GM10847 (cell line): Measurements from ENCODE around the gene SHISA6.

Experiments used
- POLR2A ChIP-seq: IDR thresholded peaks from 2 replicates; pipeline ENCODE4 v1.6.1; 2011; ENCODE audit not compliant: insufficient read length; ENCODE audit errors: extremely low read depth

SHISA6 gene

DNA sequence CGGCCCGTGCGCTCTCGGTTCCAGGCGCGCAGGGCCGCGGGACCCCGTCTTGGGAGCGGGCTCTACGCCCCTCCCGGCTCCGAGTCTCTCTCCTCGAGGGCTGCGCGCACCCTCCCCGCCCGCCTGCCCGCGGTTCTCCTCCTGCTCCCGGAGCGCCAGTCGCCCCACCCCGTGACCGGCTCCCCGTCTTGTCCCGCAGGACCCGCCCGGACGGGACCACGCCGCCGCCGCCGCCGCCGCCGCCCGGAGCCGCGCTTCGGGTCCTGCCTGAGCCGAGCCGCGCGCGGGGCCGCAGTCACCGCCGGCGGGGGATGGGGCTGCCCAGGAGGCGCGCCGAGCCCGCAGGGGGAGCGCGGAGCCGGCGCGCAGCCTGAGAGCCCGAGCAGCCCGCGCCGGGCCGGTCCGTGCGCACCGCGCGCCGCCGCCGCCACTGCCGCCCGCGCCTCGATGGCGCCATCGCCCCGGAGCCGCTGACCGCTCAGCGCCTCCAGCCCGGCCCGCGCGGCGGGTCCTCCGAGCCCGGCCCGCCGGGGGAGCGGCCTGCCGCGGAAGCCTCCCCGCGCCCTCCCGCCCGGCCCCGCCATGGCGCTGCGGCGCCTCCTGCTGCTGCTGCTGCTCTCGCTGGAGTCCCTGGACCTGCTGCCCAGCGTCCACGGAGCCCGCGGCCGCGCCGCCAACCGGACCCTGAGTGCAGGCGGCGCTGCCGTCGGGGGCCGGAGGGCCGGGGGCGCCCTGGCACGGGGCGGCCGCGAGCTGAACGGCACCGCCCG is at the start of gene SHISA6:
Gene SHISA6 (plus strand): TSS at position 373 of the 770 bp plus-strand sequence.
- TF ChIP-seq POLR2A: no peak

DNA sequence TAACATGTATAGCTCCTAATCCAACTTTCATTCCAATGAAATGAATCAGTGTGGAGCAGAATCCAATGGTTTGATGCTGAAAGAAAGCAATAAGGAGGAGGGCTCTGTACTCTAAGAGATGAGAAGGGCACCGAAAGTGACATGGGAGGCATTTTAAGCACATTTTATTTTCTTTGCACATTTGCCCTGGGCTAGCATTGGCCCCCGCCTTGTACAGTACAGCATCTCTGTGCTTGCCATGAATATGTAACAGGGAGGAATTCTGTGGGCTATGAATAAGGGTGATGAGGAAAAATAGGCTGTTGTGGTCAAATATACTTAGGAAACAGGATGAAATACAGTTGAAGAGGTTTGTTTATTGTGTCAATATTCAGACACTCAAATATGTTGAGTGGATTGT is 45.2 kb upstream of the SHISA6 start:
- no peak for TF ChIP-seq POLR2A

DNA sequence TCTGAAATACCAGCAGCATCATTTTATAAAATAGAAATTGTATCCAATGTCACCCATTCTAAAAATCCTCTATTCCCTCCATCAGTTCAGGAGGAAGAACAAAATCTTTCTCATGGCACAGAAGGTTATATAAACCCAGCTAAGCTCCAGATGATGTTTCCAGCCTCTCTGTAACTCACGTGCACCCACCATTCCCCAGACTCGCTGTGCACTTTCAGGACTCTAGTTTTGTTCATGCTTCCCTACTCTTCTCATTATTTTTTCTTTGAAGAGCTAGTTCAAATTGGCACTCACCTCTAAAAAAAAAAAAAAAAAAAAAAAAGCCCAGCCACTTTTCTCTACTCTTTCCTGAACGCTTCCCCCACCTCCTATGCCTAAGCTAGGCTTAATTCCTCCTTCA is 36.0 kb upstream of the SHISA6 start:
- no peak for TF ChIP-seq POLR2A

DNA sequence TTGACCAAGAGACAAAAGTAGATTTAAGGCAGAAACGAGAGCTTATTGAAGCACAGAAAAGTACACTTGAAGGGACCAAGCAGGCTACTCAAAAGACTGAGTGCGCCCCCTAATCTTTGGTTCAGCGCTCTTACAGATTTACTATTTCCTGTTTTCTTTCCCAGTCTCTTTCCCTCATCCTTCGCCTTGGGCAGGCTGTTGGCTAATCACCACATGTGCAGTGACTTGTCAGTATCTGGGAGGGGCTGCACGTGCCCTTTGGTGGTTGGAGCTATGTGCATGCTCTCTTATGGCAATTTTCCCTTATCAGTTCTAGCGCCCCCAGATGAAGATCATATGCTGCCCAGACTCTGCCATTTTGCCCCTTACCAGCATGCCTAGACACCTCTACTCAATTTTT is 35.4 kb upstream of the SHISA6 start:
- no peak for TF ChIP-seq POLR2A

DNA sequence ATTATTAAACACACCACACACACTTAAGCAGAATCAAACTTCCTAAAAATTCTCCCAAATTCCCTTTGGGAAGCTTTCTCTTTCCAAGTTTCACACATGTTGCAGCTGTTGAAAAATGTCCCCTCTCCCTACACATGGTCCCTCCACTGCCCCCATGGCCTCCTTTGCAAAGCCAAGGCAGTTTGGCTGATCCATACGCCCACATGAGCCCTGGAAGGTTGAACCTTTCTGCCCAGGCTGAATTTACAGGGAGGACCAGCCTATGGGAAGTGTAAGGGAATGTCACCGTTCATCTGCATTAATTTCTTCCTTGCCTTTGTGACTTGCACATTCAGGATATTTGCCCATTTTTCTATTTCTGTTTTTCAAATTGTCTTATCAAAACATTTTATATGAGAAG is 31.1 kb upstream of the SHISA6 start:
- no peak for TF ChIP-seq POLR2A

DNA sequence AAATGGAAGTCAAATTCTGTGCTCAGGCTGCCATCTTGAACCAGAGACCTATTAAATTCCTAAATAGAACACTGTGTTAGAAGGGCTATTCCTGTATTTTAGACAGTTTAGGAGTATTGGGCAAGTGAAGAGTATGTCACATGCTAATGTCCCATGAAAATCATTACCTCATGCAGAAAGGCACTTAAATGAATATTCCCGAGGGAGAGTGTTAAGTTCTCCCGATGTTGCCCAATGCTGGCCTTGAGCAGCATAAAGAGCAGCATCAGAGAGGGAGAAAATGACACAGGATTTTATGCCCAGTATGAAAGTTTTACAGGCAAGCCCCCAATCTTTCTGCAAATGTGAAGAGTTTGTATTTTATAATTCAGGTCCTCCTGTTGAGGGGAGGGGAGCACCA is 28.2 kb upstream of the SHISA6 start:
- no peak for TF ChIP-seq POLR2A

DNA sequence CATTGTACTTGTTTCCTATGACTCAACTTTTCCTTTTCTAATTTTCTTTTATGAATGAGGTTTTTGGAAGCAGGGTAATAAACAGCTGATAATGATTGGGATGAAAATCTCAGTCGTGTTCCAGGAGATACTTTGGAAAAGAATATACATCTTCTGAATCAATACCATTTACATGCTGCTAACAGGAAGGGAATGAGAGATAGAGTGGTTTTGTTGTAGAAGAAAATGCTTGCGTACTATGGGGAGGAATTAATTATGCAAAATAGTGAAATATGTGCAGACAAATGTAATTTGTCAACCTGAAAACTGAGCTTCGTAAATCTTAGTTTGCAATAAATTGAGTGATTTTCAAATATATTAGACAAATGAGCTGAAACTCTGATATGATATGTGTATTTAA is 24.0 kb upstream of the SHISA6 start:
- no peak for TF ChIP-seq POLR2A

DNA sequence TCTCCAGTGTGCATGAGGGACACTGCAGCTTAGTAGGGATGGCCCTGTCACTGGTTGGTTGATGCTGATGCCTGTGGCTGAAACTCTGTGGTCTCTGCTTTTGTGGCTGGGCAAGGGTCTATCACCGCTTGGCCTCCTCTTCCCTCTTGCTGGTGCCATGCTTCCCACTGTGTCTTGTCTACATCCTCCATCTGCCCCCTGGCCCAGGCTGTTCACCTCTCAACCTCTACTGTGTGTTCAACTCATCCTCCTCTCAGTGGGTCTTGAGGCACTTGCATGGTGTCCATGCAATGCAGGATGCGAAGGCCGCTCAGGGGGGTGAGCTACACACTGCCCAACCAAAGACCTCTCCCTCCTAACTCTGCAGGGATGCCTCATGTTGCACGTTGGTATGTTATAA is 19.8 kb upstream of the SHISA6 start:
- no peak for TF ChIP-seq POLR2A

DNA sequence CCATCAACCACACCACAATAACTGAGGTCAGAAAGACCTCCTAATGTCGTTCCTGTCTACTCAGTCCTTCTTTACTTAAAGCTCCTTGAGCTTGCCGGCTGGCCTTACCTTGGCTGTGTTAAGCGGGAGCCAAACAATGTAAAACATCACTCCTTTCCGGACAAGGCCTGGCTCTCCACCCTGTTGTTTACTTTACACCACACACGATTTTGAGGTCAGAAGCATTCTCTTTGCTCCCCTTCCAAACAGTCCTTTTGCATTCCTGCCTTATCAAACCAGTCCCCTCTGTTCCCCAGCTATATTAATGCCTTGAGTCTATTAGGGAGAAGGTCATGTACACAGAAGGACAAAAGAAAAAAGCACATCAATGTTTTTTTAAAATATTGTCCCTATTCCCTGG is 19.3 kb upstream of the SHISA6 start:
- no peak for TF ChIP-seq POLR2A

DNA sequence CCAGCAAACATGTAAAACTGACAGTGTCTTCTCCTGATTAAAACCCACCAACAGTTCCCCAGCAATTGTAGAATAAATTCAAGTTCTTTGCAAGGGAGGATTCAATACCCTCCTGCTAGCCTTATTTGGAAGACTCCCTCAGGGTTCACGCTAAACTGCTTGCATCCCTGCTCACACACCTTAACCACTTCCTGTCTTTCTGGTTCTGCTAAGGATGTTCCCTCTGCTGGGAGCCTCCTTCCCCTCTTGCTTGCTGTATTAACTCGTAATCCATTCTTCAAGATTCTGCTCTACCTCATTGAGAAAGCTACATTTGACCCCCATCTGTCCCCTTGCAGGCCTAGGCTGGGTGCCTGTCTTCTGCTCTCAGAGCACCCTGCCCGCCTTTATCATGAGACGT is 2.3 kb upstream of the SHISA6 start:
- TF ChIP-seq POLR2A: no peak

DNA sequence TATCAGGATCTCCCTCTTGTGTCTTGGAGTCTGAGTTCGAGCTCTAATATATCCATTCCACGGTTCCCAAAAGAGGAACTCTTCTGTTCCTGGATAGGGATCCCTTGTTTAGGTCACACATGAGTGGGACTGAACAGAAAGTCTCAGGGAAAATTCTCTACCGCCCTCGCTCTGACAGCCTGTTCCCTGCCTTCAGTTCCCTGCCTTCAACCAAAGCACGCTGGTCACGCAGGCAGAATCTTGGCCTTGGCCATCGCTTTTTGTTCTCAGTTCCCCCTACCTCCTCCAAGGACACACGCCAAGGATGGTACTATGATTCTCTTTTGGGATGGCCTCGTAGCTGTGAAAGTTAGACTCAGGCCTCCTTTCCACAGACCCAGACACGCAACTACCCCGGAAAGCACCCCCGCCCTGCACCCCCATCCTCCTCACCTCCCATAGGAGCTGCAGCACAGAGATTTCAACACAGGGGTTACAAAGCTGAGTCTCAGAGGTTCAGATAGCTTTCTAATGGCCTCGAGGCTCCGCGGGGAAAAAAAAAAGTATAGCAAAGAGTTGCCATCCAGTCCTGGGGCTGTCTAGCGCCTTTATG is 1.5 kb upstream of the SHISA6 start:
- TF ChIP-seq POLR2A: no peak

DNA sequence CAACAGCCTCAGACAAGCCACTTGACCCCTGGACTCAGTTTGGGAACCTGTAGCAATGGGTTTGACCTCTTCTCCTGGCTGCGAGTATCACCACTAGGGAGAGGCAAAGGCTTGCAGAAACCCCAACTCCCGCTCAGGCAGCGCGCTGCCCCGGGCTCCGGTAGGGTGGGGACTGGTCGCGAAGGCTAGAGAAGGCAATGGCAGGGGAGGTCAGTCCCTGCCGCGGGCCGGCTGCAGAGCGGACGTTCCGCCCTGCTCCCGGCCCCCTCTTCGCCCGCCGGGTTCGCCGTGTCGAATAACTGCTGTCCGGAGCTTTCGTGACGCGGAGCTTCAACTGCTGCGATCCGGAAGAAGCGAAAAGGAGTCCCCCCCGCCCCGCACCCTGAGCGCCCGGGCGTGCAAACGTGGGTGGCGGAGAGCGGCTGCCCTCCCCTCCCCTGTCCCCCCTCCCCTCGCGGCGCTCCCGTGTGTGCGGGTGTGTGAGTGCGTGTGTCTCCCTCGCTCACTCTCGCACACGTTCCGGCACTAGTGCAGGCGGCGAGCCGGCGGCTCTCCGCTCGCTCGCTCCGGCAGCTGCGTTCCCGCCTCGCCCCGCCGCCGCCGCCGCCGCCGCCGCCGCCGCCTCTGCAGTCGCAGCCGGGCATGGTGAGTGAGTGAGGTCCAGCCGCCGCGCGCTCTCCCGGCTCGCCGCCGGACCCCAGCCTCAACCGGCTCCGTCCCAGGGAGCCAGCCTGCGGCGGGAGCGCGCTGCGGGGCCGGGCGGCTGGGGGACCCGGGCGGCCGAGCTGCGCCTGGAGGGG is 772 bp upstream of the SHISA6 start:
- TF ChIP-seq POLR2A: no peak

DNA sequence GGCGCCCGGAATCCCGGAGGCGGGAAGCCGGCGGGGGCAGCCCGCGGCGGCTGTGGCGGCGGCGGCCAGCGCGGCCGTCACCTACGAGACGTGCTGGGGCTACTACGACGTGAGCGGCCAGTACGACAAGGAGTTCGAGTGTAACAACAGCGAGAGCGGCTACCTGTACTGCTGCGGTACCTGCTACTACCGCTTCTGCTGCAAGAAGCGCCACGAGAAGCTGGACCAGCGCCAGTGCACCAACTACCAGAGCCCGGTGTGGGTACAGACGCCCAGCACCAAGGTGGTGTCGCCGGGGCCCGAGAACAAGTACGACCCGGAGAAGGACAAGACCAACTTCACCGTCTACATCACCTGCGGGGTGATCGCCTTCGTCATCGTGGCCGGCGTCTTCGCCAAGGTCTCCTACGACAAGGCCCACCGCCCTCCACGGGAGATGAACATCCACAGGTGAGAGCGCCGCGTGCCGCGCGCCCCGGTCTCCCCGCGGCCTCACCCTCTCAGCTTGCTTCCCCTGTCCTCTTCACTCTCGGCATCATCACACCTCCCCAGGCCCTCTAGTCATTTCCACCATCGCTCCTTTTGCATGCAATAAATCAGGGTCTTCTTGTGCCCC is 706 bp downstream of the SHISA6 start:
- TF ChIP-seq POLR2A: no peak

DNA sequence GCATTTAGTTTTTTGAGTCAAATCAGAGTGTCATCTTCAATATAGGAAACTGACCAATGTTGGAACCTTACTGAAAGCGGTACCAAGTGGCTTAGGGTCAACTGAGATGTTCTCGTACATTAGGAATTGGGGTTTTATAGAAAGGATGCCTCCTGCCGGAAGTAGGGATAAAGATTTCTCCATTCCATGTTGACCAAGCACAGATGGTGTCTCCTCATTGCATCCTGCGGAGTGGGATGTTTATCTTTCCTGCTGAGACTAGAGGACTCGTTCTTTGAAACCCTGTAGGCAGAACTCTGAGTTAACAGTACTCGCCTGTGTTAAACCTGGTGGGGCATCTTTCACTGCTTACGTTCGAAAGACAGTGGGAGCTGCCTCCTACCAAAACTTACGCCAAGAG is 1.4 kb downstream of the SHISA6 start:
- TF ChIP-seq POLR2A: no peak

DNA sequence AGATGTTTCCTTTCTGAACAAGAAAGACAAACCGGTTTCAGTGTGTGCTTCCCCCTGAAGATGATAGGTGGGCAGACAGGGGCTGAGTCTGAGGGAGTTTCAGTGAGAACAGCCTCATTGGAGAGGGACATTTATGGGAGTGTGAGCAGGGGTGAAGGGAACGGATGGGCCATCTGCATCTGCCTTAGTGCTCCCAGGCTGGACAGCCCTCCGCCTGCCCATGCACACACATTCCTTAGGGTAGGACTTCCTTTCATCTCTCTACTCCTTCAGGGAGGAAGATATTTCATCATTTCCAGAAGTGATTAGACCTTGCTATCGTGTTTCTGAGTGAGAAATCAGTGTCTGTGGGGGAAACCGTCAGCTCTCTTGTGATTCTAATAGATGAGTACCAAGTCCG is 3.8 kb downstream of the SHISA6 start:
- TF ChIP-seq POLR2A: no peak

DNA sequence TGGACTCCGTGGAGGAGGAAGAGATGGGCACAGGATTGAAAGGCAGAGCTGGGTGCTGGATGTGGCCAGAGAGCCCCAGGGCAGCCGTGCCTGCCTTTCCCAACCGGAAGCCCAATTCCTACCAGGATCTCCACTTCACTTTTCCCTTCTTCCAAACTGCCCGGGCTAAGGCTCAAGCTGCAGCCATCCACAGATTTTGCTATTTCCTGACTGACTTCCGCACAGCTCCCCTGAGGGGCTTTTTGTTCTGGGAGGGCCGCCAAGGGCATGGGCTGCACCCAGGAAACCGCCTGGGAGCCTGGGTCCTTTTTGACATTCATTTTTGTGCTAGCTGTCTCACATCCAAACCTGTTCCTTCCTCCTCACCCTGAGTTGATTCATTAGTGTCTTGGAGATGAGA is 4.2 kb downstream of the SHISA6 start:
- TF ChIP-seq POLR2A: no peak

DNA sequence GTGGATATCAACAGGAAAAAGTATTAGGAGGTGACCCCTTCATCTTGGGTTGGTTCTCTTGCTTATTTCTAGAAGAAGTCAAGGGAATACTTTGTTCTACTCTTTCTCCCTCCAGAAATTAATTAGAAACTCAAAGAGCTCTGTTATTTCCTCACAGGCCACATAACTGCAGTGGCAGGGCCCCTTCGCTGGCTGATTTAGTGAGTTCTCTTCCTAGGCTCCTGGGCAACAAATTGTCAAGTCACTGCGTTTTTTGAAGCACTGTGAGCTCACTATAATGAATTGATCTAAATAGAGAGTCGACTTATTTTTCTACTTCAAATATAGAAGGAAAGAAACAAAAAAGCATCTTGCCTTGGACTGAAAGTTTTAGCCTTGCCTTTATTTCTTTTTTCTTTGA is 4.8 kb downstream of the SHISA6 start:
- TF ChIP-seq POLR2A: no peak

DNA sequence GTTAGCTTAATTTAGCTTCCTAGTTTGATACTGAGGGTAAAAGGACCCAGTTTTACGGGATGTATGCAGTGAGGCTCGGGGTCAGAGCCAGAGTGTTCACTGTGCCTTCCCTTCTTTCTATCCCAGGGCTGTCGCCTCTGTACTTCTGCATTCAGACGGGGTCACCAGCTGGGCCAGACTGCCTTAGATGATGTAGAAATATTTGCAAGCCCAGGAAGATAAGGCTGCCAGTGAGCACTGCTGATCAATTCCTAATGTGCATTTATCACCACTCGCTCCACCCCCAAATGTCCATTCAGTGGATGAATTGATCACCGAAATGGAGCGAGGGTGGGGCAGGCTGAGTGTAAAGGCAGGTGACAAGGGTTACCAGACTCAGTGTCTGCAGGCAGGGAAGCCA is 9.1 kb downstream of the SHISA6 start:
- no peak for TF ChIP-seq POLR2A
